ENCODE measurements around the gene FAM3B. TPM values are rescaled to one million over a fixed set of nuclear protein-coding genes. Genes with fewer than 3 reads are reported as not detected.

The FAM3B gene
- polyA plus RNA-seq, 1 donor from 2014 or later = not detected

DNA sequence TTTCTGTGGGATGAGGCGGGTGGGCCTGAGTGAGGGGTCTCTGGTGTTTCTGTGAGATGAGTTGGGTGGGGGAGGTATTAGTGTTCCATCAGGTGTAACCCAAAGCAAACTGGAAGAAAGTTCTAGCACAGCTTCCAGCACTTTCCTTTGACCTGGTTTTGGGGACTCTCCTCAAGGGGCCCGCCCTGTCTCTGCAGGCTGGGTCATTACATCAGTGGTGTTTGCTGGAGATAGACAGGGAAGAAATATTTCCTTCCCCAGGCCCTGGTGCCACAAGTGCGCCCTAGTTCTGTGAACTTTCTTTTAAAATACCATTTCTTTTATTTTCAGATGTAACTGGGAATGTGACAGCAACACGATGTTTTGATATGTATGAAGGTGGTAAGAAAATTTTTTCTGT lies 28.8 kb downstream of the FAM3B start:
- no peaks in the 10 kb centered on the region for H4K20me1 ChIP-seq (ENCODE audit: insufficient read depth)
- no peak overlapping the region for H3K27ac ChIP-seq (ENCODE audit: low read length)

DNA sequence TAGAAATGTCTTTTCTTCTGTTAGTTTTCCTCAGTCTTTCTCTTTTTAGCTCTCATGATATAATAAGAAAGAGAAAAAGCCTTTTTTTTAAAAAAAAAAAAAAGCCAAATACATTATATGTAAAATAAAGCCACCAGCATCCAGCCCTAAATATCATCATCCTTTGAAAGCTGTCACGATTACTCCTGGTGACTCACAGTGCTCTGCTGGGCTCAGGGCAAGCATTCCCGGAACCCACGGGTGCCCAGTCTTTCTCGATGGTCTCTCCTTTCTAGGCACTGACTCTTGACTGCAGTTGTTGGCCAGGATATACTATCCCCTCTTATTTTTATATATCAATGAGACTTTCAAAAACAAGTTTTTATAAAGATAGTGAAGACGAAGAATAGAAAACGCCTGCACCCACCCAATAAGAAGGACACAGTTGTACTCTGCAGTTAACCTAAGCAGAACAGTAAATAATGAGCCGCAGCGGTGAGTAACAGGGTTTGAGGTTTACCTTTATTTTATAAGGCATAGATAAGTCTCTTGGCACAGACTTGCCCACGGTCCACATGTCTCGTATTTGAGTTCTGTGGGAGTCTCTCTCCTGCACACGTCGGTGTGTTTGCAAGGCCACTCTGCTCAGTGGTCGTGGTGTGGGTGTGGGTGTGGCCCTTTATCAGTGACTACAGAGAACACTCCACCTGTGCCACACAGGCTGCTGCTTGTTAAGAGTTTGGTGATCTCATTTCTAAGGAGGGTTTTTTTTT lies 29.5 kb downstream of the FAM3B start:
- H3K4me2 ChIP-seq (ENCODE audit: low read length) = no peak overlapping the region
- H2AFZ ChIP-seq (ENCODE audit: low read depth, low read length) = no peak overlapping the region
- H3K9me2 ChIP-seq (ENCODE audit: insufficient read depth, low read length) = no peaks in the 10 kb centered on the region
- H3K27me3 ChIP-seq (ENCODE audit: insufficient read depth, low read depth, low read length) = no peaks in the 10 kb centered on the region
- no peak for TF ChIP-seq SMC3 (conservative IDR thresholded peaks at IDR 0.05; ENCODE audit: poor library complexity)
- TF ChIP-seq, protein P1, sequence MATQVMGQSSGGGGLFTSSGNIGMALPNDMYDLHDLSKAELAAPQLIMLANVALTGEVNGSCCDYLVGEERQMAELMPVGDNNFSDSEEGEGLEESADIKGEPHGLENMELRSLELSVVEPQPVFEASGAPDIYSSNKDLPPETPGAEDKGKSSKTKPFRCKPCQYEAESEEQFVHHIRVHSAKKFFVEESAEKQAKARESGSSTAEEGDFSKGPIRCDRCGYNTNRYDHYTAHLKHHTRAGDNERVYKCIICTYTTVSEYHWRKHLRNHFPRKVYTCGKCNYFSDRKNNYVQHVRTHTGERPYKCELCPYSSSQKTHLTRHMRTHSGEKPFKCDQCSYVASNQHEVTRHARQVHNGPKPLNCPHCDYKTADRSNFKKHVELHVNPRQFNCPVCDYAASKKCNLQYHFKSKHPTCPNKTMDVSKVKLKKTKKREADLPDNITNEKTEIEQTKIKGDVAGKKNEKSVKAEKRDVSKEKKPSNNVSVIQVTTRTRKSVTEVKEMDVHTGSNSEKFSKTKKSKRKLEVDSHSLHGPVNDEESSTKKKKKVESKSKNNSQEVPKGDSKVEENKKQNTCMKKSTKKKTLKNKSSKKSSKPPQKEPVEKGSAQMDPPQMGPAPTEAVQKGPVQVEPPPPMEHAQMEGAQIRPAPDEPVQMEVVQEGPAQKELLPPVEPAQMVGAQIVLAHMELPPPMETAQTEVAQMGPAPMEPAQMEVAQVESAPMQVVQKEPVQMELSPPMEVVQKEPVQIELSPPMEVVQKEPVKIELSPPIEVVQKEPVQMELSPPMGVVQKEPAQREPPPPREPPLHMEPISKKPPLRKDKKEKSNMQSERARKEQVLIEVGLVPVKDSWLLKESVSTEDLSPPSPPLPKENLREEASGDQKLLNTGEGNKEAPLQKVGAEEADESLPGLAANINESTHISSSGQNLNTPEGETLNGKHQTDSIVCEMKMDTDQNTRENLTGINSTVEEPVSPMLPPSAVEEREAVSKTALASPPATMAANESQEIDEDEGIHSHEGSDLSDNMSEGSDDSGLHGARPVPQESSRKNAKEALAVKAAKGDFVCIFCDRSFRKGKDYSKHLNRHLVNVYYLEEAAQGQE (IDR thresholded peaks at IDR 0.05; ENCODE audit: borderline replicate concordance) = no peak
- no peak for TF ChIP-seq POLR2AphosphoS5 (IDR thresholded peaks at IDR 0.05)
- no peak for TF ChIP-seq EP300 (conservative IDR thresholded peaks at IDR 0.05; ENCODE audit: poor library complexity, severe bottlenecking)
- no peak for TF ChIP-seq RAD21 (conservative IDR thresholded peaks at IDR 0.05)
- no peak for TF ChIP-seq TAF1 (IDR thresholded peaks at IDR 0.05; ENCODE audit: low read depth)
- TF ChIP-seq MXI1 (conservative IDR thresholded peaks at IDR 0.05; ENCODE audit: poor library complexity, severe bottlenecking) = no peak
- TF ChIP-seq, protein P2, sequence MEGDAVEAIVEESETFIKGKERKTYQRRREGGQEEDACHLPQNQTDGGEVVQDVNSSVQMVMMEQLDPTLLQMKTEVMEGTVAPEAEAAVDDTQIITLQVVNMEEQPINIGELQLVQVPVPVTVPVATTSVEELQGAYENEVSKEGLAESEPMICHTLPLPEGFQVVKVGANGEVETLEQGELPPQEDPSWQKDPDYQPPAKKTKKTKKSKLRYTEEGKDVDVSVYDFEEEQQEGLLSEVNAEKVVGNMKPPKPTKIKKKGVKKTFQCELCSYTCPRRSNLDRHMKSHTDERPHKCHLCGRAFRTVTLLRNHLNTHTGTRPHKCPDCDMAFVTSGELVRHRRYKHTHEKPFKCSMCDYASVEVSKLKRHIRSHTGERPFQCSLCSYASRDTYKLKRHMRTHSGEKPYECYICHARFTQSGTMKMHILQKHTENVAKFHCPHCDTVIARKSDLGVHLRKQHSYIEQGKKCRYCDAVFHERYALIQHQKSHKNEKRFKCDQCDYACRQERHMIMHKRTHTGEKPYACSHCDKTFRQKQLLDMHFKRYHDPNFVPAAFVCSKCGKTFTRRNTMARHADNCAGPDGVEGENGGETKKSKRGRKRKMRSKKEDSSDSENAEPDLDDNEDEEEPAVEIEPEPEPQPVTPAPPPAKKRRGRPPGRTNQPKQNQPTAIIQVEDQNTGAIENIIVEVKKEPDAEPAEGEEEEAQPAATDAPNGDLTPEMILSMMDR (IDR thresholded peaks at IDR 0.05; ENCODE audit: poor library complexity, severe bottlenecking) = no peak
- TF ChIP-seq EZH2 (IDR thresholded peaks at IDR 0.05; ENCODE audit: borderline replicate concordance, insufficient read depth, low read length, poor library complexity, severe bottlenecking) = no peak
- no peak overlapping the region for H3K9ac ChIP-seq (ENCODE audit: low read length)
- no peak overlapping the region for H3K27ac ChIP-seq (ENCODE audit: low read length)
- H4K20me1 ChIP-seq (ENCODE audit: insufficient read depth) = no peaks in the 10 kb centered on the region
- H3K9me3 ChIP-seq (ENCODE audit: low read length) = no peaks in the 10 kb centered on the region
- no peaks in the 10 kb centered on the region for H3K36me3 ChIP-seq (ENCODE audit: insufficient read depth, low read length)
- no peak overlapping the region for H3K4me3 ChIP-seq (ENCODE audit: low read length)
- H3F3A ChIP-seq (ENCODE audit: insufficient read depth, low read length, poor library complexity, severe bottlenecking) = no peaks in the 10 kb centered on the region
- H3K79me2 ChIP-seq (replicated peaks; ENCODE audit: insufficient read depth, low read length) = no peaks in the 10 kb centered on the region

More for the DNA sequence above, 28.8 kb downstream of the FAM3B start:
- Histone ChIP-seq H3K9me3 (ENCODE audit: low read length) (no peaks in the 10 kb centered on the region), H3K79me2 (replicated peaks; ENCODE audit: insufficient read depth, low read length) (no peaks in the 10 kb centered on the region), H3F3A (ENCODE audit: insufficient read depth, low read length, poor library complexity, severe bottlenecking) (no peaks in the 10 kb centered on the region), H3K27me3 (ENCODE audit: insufficient read depth, low read depth, low read length) (no peaks in the 10 kb centered on the region), H2AFZ (ENCODE audit: low read depth, low read length) (no peak overlapping the region), H3K9ac (ENCODE audit: low read length) (no peak overlapping the region), H3K9me2 (ENCODE audit: insufficient read depth, low read length) (no peaks in the 10 kb centered on the region), H3K36me3 (ENCODE audit: insufficient read depth, low read length) (no peaks in the 10 kb centered on the region), H3K4me3 (ENCODE audit: low read length) (no peak overlapping the region), H3K4me2 (ENCODE audit: low read length) (no peak overlapping the region)
- TF ChIP-seq TAF1 (IDR thresholded peaks at IDR 0.05; ENCODE audit: low read depth) = no peak
- TF ChIP-seq, protein P2 (IDR thresholded peaks at IDR 0.05; ENCODE audit: poor library complexity, severe bottlenecking) = no peak
- TF ChIP-seq EP300 (conservative IDR thresholded peaks at IDR 0.05; ENCODE audit: poor library complexity, severe bottlenecking) = no peak
- TF ChIP-seq EZH2 (IDR thresholded peaks at IDR 0.05; ENCODE audit: borderline replicate concordance, insufficient read depth, low read length, poor library complexity, severe bottlenecking) = no peak
- no peak for TF ChIP-seq SMC3 (conservative IDR thresholded peaks at IDR 0.05; ENCODE audit: poor library complexity)
- no peak for TF ChIP-seq RAD21 (conservative IDR thresholded peaks at IDR 0.05)
- no peak for TF ChIP-seq MXI1 (conservative IDR thresholded peaks at IDR 0.05; ENCODE audit: poor library complexity, severe bottlenecking)
- no peak for TF ChIP-seq POLR2AphosphoS5 (IDR thresholded peaks at IDR 0.05)
- TF ChIP-seq, protein P1 (IDR thresholded peaks at IDR 0.05; ENCODE audit: borderline replicate concordance) = no peak
